Measurements from ENCODE around the gene ZDHHC16.

ZDHHC16 gene

DNA sequence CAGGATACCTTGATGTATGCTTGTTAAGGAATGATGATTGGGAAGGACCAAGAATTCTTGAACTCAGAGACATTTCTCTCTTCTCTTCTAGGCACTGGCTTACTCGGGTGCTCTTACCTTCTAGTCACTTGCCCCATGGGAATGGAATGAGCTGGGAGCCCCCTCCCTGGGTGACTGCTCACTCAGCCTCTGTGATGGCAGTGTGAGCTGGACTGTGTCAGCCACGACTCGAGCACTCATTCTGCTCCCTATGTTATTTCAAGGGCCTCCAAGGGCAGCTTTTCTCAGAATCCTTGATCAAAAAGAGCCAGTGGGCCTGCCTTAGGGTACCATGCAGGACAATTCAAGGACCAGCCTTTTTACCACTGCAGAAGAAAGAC is 10.7 kb downstream of the ZDHHC16 start:
- TF ChIP-seq, protein P1, sequence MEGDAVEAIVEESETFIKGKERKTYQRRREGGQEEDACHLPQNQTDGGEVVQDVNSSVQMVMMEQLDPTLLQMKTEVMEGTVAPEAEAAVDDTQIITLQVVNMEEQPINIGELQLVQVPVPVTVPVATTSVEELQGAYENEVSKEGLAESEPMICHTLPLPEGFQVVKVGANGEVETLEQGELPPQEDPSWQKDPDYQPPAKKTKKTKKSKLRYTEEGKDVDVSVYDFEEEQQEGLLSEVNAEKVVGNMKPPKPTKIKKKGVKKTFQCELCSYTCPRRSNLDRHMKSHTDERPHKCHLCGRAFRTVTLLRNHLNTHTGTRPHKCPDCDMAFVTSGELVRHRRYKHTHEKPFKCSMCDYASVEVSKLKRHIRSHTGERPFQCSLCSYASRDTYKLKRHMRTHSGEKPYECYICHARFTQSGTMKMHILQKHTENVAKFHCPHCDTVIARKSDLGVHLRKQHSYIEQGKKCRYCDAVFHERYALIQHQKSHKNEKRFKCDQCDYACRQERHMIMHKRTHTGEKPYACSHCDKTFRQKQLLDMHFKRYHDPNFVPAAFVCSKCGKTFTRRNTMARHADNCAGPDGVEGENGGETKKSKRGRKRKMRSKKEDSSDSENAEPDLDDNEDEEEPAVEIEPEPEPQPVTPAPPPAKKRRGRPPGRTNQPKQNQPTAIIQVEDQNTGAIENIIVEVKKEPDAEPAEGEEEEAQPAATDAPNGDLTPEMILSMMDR (IDR thresholded peaks at IDR 0.05), result no peak

DNA sequence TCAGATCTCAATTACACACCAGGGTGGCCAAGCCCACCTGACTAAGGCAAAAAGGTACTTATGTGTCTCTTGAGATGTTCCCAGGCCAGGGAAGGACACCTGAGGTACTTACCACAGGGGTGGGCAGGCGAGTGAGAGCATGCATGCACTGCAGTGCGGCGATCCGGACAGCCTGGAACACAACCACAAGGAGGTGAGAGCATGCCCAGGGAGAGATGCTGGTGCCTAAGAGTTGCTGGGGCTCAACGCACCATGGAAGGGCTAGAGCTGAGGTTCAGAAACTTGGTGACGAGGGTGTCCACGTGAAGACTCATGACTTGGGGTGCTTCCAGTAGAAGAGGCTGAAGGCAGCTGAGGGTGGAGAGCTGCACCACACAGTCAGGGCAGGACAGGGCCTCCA is 13.1 kb downstream of the ZDHHC16 start:
- TF ChIP-seq, protein P1 (IDR thresholded peaks at IDR 0.05), result no peak

DNA sequence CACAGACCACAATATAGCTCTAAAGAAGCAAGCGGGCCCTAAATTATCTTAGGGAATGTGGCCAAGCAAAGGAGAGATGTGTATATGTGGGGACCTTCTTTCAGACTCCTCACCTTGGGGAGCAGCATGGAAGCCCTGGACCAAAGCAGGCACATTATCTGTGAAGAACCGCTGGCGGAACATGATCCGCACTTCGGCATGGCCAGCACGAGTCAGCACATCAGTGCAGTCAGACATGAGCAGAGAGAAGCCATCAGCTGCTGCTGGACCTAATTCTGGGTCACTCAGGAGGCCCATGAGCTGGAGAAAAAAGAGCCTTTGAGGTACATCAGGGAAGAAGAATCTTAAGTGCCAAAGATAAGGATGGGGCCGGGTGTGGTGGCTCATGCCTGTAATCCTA is 14.0 kb downstream of the ZDHHC16 start:
- TF ChIP-seq, protein P1 (IDR thresholded peaks at IDR 0.05), result no peak

- TF ChIP-seq, protein P1 (IDR thresholded peaks at IDR 0.05), result no peak
Observed at GRCh38 chr10:97462309-97462708, 16.3 kb downstream of the ZDHHC16 start.

DNA sequence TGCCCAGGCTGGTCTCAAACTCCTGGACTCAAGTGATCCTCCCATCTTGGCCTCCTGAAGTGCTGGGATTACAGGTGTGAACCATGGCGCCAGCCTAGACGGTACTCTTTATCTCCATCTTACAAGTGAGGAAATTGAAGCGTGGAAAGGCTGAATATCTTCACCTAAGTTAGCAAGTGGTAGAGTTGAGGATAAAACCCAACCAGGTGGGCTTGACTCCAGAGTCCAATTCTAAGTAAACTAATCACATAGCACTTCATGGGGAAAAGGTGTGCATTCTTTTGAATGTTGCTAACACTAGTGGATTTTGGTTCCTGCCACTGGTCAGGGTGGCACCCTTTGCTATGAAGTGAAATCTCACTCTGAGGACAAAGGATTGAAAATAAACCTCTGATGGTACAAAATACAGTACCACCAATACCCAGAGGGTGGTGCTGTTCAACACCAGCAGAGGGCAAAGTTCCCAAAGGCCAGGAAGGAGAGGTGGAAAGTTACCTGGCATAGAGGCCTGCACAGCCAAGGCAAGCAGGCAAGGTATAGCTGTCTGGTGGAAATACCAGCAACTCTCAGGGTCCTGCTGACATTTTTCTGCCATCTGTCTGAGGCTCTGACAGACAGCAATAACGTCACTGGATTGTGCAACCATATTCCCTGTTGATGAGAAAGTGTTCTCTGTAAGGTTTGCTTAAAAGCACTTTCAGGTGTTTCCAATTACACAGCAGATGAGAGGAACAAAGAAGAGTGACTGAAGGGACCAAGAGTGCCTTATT is 17.6 kb downstream of the ZDHHC16 start:
- TF ChIP-seq, protein P1 (IDR thresholded peaks at IDR 0.05), result peak; percentile 85

GRCh38 chr10:97464226-97464625 is 18.3 kb downstream of the ZDHHC16 start:
- TF ChIP-seq, protein P1 (IDR thresholded peaks at IDR 0.05), result no peak

DNA sequence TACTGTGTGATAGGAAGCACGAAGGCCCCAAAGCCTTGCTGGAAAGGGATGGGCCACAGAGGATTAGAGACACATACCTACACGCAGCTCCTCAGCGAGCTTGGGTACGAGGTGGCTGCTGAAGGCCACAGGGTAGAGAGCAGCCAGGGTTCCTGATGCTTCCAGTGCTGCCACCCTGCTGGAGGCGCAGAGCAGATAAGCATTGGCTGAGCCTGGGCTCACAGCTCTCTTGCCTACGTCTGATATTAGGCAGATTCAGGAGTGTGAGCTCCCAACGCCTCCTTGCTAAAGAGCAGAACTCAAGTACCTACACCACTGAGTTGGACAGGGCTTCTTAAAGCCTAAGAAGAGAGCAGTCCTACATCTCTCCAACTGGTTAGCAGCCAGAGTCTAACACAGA is 20.0 kb downstream of the ZDHHC16 start:
- TF ChIP-seq, protein P1 (IDR thresholded peaks at IDR 0.05), result no peak

DNA sequence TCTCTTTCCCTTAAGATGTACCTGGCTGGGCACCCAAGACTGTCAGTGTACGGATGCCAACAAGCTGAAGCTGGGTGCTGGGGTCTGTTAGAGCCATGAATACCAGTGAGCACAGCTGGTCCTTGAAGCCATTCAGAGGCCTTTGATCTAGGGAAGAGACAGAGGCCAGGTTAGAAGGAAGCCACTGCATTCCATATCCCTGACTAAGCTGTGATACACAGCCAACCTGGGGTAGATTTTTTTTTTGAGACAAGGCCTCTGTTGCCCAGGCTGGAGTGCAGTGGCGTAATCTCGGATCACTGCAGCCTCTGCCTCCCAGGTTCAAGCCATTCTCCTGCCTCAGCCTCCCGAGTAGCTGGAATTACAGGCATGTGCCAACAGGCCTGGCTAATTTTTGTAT is 20.8 kb downstream of the ZDHHC16 start:
- TF ChIP-seq, protein P1 (IDR thresholded peaks at IDR 0.05), result no peak
